ENCODE results near the gene FBXW11.

DNA sequence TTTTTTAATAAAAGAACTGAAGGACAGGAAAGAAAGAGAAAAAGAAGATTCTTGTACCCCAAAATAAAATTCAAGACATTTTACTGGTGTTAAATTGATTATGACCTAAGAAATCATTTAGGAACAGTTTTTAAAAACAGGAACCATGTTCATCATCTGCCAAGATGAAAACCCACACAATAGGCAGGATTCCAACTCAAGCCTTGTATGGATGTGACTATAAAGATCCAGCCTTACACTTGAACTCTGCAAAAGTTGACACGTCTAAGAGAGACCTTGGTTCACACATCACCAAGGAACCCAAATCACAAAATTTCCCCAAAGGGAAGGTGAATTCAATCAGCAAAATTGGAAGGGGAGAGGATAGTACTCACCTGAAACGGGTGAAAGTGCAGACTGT, 138.2 kb downstream of the FBXW11 start:
- TF ChIP-seq, protein P1, sequence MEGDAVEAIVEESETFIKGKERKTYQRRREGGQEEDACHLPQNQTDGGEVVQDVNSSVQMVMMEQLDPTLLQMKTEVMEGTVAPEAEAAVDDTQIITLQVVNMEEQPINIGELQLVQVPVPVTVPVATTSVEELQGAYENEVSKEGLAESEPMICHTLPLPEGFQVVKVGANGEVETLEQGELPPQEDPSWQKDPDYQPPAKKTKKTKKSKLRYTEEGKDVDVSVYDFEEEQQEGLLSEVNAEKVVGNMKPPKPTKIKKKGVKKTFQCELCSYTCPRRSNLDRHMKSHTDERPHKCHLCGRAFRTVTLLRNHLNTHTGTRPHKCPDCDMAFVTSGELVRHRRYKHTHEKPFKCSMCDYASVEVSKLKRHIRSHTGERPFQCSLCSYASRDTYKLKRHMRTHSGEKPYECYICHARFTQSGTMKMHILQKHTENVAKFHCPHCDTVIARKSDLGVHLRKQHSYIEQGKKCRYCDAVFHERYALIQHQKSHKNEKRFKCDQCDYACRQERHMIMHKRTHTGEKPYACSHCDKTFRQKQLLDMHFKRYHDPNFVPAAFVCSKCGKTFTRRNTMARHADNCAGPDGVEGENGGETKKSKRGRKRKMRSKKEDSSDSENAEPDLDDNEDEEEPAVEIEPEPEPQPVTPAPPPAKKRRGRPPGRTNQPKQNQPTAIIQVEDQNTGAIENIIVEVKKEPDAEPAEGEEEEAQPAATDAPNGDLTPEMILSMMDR (IDR thresholded peaks at IDR 0.05): no peak
- TF ChIP-seq POLR2A (IDR thresholded peaks at IDR 0.05): no peak
